ENCODE data around the gene DNAH1.

Gene DNAH1

DNA sequence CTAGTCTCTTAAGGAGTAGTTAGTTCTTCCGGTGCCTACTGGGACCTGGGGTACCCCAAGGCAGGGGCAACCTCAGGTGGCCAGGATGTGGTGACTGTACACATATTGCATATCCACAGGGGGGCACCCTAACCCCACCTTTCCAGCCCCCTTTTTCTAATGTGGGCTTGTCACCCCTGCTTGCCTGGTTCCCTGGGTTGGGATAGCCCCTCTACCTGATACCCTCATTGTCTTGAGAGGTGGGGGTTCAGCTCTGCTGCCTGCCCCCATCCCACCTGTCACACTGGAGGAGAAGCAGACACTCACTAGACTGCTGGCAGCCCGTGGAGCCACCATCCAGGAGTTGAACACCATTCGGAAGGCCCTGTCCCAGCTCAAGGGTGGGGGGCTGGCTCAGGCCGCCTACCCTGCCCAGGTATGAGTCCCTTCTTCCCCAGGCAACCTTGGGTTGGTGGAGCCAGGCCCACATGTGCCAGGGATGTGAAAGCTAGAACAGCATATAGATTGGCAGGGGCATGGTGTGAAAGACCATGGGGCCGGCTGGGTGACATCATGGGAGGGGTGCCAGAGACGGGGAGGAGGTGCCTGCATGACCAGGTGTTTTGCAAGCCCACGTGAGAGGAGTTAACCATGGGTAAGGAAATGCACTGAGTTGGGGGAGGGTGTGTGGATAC lies 24.5 kb upstream of the DNAH1 start:
- DNase-seq: peak; percentile 47 to 48

DNA sequence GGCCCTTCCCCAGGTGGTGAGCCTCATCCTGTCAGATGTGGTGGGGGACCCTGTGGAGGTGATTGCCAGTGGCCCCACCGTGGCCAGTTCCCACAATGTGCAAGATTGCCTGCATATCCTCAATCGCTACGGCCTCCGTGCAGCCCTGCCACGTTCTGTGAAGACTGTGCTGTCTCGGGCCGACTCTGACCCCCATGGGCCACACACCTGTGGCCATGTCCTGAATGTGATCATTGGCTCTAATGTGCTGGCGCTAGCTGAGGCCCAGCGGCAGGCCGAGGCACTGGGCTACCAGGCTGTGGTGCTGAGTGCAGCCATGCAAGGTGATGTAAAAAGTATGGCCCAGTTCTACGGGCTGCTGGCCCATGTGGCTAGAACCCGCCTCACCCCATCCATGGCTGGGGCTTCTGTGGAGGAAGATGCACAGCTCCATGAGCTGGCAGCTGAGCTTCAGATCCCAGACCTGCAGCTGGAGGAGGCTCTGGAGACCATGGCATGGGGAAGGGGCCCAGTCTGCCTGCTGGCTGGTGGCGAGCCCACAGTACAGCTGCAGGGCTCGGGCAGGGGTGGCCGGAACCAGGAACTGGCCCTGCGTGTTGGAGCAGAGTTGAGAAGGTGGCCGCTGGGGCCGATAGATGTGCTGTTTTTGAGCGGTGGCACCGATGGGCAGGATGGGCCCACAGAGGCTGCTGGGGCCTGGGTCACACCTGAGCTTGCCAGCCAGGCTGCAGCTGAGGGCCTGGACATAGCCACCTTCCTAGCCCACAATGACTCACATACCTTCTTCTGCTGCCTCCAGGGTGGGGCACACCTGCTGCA lies 23.7 kb upstream of the DNAH1 start:
- DNase-seq: no peak

GRCh38 chr3:52293491-52294319 lies 22.4 kb upstream of the DNAH1 start:
- no peak for DNase-seq

GRCh38 chr3:52294320-52295150 lies 21.6 kb upstream of the DNAH1 start:
- no peak for DNase-seq

DNA sequence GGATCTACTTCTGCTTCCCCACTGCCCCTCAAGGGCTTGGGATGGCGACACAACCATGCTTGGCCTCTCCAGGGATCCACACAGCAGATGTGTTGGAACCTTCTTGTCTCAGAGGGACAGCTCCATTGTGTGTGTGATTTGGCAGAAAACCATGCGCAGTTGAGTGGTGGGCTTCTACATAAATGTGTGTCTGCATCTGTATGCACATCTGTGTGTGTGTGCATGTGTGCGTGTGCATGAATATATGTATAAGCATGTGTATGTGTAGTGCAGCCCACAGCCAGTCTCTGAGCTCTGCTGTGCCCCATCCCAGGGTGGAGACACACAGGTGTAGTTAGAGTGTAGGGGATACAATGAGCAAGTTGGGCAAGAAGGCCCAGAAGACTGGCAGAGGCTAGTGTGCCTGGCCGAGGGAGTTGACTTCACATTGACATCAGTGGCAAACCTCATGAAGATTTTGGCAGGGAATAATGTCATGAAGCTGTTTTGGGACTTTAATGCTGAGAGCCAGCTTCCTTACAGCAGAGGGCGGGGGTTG lies 20.4 kb upstream of the DNAH1 start:
- DNase-seq: no peak

DNA sequence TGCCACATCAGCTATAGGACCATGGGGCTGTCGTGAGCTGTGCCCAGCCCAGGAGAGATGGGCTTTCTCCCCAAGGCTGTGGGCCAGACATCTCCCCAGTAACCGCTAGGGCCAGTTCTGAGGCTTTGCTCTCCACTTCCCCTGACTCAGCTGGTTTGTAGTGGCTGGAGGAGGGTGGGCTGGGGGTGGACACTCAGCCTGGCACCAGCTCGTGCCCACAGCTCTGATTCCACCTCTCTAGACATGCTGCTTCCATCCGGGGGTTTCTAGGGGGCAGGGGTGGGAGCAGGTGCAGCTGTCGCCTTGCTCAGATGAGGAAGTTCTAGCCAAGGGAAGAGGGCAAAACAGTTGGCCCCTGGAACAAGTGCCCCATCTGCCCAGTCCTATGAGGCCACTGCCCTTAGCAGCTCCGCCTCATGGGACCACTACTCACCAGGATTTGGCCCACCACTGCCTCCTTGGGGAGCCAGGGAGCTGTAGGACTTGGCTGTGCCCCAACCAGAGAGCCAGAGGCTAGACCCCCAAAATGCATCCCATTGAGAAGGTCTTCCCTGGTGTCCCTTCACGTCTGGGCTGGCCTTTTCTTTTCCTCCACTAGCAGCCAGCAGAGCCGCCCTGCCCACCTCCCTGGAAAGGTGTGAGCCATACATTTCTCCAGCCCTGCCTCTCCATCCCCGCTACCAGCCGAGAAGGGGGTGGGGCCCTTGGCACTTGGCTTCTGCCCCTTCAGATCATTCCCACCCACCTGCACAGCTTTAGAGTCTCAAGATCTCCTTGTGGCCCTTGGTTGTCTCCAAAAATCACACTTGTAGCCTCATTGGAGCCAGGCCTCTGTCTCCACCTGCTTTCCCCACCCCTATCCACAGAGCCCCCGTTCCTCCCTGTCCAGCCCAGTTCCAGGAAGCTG lies 18.6 kb upstream of the DNAH1 start:
- no peak for DNase-seq

DNA sequence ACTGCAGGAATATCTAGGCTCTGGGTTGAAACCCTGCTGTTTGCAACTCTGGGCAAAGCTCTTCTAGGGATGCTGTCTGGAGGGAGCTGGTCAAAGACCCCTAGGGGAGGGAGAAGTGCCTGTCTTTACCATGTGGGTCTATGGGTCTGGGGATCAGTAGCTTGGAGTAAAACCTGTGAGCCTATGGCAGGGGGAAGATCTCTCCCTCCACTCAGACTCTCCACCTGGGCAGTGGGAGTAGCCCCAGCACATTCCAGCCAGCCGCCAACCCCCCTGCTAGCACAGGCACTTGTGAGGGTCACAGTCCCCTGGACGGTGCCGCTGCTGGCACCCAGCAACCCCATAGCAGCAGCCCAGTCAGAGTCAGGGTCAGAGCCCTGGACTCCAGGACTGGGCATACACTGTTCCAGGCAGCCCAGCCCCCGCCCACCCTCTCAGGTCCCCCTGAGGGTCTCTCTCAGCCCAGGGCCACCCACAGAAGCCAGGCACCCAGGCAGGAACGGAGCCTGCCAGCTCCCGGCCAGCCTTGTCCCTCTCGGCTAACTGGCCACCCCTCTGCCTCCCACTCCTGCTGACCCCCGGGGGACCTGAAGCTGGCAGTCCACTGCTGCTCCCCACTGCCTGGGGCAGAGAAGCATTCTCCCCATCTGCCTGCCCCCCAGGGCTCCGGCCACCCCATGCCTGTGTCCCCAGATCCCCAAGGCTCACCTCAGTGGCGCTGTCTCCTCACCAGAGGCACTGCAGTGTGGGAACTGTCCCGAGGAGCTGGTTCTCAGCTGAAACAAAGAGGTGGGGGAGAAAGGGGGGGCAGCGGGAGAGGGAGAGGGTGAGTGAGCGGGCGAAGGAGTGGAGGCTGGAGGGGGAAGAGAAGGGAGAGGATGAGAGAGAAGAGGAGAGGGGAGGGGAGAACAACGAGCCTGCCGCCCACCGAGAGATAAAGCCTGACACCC lies 17.7 kb upstream of the DNAH1 start:
- no peak for DNase-seq

DNA sequence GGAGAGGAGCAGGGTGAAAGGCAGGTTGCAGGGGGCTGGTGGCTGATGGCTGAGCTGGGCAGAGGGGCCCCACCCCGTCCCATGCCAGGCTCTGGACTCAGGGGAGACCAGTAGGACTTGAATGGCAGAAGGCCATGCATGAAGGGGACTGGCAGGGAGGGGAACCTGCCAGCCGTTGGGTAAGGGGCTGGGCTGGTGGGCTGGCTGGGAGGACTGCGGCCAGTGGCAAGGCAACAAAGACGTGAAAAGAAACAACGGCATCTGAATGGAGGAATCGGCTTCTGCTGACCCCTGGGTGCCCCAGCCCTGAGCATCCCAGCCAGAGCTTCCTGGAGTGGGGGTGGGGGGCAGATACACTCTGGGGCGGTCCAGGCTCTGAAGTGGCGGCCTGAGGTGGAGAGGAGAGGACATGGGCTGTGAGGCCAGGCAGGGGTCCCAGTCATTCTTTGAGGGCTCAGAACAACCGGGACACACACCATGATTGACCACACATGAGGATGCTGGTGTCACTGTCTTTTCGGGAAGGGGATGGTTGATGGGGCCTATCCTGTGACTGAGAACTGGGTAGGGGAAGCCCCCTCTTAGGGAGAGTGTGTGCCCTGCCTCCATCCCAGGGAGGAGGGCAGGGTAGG lies 16.8 kb upstream of the DNAH1 start:
- no peak for DNase-seq

GRCh38 chr3:52299879-52300611 lies 16.1 kb upstream of the DNAH1 start:
- DNase-seq: peak in 1 of 2 donors; percentile 25

- DNase-seq: no peak
These were observed 13.5 kb upstream of the DNAH1 start for GRCh38 chr3:52302426-52303145.

GRCh38 chr3:52303811-52304210 lies 12.3 kb upstream of the DNAH1 start:
- DNase-seq: no peak

- no peak for DNase-seq
These were observed 10.2 kb upstream of the DNAH1 start for GRCh38 chr3:52305926-52306325.

DNA sequence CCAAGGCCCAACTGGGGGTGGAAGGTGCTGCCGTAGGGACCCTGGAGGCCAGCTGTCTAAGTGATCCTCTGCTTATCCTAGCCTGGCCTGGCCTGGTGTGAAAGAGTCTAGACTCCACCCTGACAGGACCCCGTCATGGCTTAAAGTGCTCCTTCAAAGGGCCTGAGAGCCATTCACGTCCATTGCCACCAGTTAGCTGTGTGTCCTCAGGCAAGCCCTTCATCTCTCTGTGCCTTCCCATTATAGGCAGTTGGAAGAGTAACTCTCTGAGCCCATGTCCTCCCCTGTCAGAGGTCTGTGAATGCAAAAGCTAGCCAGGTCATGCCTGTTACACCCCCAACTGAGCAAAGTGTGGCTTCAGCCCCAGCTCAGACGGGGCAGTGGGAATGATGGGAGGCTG lies 9.1 kb upstream of the DNAH1 start:
- DNase-seq: no peak

- no peak for DNase-seq
These were observed 7.8 kb upstream of the DNAH1 start for GRCh38 chr3:52308308-52308707.

- DNase-seq: peak; percentile 69 to 72
These were observed 5.1 kb upstream of the DNAH1 start for GRCh38 chr3:52310861-52311575.

GRCh38 chr3:52311576-52312119 lies 4.5 kb upstream of the DNAH1 start:
- DNase-seq: no peak

DNA sequence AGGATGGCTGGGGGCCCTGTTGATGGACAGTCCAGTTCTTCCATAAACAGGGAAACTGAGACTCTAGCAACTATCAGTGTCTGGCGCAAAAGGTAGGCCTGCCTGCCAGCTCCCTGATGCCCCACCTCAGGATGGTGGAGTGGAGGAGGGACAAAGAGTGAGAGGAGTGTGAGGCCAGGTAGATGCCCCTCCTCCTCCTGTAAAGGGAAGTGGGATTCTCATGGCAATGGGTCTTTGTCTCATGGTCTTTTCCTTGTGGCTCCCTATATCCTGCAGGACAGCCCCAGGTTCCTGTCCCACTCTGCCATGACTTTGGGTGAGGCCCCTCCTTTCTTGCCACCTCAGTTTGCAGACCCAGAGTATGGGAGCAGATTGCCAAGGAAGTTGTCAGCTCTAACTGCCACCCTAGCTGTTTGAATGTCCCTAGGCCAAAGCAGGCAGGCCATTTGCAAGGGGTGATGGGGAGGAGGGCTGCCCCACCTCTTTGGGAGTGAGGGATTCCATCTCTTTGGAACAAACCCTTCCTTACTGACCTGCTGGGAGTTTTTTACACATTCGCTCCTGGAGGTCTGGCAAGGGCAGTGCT lies 2.8 kb upstream of the DNAH1 start:
- DNase-seq: no peak
